Measurements from ENCODE around the gene HSDL2.

DNA sequence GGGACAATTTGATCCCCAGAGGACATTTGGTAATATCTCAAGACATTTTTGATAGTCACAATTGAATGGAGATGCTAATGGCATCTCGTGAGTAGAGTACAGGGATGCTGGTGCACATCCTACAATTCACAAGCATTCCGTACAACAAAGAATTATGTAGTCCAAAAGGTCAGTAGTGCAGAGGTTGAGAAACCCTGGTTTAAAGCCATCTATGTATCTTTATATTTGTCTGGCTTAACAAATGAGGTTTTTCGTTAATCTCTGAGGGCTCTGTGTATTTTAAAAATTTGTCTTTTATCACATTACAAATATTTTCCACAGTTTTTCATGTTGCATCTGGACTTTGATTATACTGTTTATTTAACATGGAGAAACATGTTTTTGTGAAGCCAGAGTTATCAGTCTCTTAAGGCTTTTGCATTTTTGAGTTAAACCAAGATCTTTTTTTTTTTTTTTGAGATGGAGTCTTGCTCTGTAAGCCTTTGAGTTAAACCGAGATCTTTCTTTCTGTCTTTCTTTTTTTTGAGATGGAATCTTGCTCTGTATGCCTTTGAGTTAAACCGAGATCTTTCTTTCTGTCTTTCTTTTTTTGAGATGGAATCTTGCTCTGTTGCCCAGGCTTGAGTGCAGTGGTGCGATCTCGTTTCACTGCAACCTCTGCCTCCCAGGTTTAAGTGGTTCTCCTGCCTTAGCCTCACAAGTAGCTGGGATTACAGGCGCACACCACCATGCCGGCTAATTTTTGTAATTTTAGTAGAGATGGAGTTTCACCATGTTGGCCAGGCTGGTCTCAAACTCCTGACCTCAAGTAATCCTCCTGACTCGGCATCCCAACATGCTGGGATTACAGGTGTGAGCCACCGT lies 2.8 kb downstream of the HSDL2 start:
- TF ChIP-seq, protein P1, sequence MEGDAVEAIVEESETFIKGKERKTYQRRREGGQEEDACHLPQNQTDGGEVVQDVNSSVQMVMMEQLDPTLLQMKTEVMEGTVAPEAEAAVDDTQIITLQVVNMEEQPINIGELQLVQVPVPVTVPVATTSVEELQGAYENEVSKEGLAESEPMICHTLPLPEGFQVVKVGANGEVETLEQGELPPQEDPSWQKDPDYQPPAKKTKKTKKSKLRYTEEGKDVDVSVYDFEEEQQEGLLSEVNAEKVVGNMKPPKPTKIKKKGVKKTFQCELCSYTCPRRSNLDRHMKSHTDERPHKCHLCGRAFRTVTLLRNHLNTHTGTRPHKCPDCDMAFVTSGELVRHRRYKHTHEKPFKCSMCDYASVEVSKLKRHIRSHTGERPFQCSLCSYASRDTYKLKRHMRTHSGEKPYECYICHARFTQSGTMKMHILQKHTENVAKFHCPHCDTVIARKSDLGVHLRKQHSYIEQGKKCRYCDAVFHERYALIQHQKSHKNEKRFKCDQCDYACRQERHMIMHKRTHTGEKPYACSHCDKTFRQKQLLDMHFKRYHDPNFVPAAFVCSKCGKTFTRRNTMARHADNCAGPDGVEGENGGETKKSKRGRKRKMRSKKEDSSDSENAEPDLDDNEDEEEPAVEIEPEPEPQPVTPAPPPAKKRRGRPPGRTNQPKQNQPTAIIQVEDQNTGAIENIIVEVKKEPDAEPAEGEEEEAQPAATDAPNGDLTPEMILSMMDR (IDR thresholded peaks at IDR 0.05), result no peak
- TF ChIP-seq EZH2phosphoT487 (IDR thresholded peaks at IDR 0.05; ENCODE audit: borderline replicate concordance, low read depth) (no peak), RFX5 (IDR thresholded peaks at IDR 0.05; ENCODE audit: low read length) (no peak)
- TF ChIP-seq, protein P2, sequence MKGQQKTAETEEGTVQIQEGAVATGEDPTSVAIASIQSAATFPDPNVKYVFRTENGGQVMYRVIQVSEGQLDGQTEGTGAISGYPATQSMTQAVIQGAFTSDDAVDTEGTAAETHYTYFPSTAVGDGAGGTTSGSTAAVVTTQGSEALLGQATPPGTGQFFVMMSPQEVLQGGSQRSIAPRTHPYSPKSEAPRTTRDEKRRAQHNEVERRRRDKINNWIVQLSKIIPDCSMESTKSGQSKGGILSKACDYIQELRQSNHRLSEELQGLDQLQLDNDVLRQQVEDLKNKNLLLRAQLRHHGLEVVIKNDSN (IDR thresholded peaks at IDR 0.05; ENCODE audit: borderline replicate concordance, low read depth), result no peak
